ENCODE data around the gene FAM89B. TPM values are rescaled to one million over a fixed set of nuclear protein-coding genes. Genes with fewer than 3 reads are reported as not detected.

The FAM89B gene
- total and polyA plus RNA-seq, 2 donors (not counting 3 experiments of a cell fraction or from before 2014, with no cell fraction given) = 63.1 to 153 TPM

GRCh38 chr11:65574109-65574810 is 1.9 kb downstream of the FAM89B start:
- FAIRE-seq = peak; percentile 97
- H3K4me1 ChIP-seq (ENCODE audit: control insufficient read depth, extremely low read depth, insufficient read depth, low read length) = peaks cover 54% of the 10 kb centered on the region
- POLR2A ChIA-PET = no interaction called here

More at GRCh38 chr11:65574109-65574810, 1.9 kb downstream of the FAM89B start:
- Histone ChIP-seq H3K9me3 (replicated peaks; ENCODE audit: control insufficient read depth, insufficient read depth, low read length) (no peaks in the 10 kb centered on the region), H3K9ac (replicated peaks; ENCODE audit: extremely low read depth, insufficient read depth, low read length) (no peak overlapping the region), H3K36me3 (ENCODE audit: control insufficient read depth in 2 of 2, extremely low read depth in 1 of 2, insufficient read depth in 2 of 2, low read length in 2 of 2) (no peaks in the 10 kb centered on the region), H4K20me1 (replicated peaks; ENCODE audit: control insufficient read depth, extremely low read depth, insufficient read depth, low read length) (no peaks in the 10 kb centered on the region), H3K27ac (ENCODE audit: insufficient read depth, low read depth, low read length) (peak overlapping the region; percentile 45), H3K79me2 (ENCODE audit: control insufficient read depth, insufficient read depth, low read length) (peaks cover 25% of the 10 kb centered on the region), H3K4me3 (replicated peaks in 1 of 3; ENCODE audit: insufficient read depth in 1 of 3, low read depth in 1 of 3, low read length in 3 of 3) (peak overlapping the region in 2 of 3 experiments; percentile 31 to 65), H3K4me2 (ENCODE audit: insufficient read depth, low read length) (peak overlapping the region; percentile 68), H3K9me1 (replicated peaks; ENCODE audit: control insufficient read depth, extremely low read depth, insufficient read depth, low read length) (no peaks in the 10 kb centered on the region), H2AFZ (ENCODE audit: low read depth, low read length) (no peak overlapping the region), H3K27me3 (ENCODE audit: control insufficient read depth in 2 of 2, insufficient read depth in 2 of 2, low read length in 2 of 2) (no peaks in the 10 kb centered on the region)
- DNase-seq (ENCODE audit: low read depth, low spot score) = peak; percentile 96
- dilution Hi-C loops (cut with MboI; ENCODE audit: extremely low pct_ligation_motif_present, low sequenced_read_pairs) = no loop called here
- BruUV-seq (replicated peaks) = no TSS peak
- TF ChIP-seq FOS (IDR thresholded peaks at IDR 0.05; ENCODE audit: borderline replicate concordance, insufficient read depth, low read length) (peak; percentile 59), JUN (IDR thresholded peaks at IDR 0.05; ENCODE audit: borderline replicate concordance, insufficient read depth, insufficient read length, low read depth) (no peak), CTCF (IDR thresholded peaks at IDR 0.05; ENCODE audit: extremely low read depth in 1 of 2, insufficient read depth in 1 of 2, low read depth in 1 of 2, low read length in 2 of 2) (peak; percentile 79 to 87), GATA2 (IDR thresholded peaks at IDR 0.05; ENCODE audit: insufficient read depth, insufficient read length, low read depth, low read length) (no peak), MYC (IDR thresholded peaks at IDR 0.05; ENCODE audit: low read depth, low read length) (no peak), EZH2 (IDR thresholded peaks at IDR 0.05; ENCODE audit: borderline replicate concordance, low read depth, low read length, severe bottlenecking) (no peak), POLR2AphosphoS5 (IDR thresholded peaks at IDR 0.05; ENCODE audit: insufficient read depth, low read depth, low read length) (peak; percentile 96), POLR2A (IDR thresholded peaks at IDR 0.05; ENCODE audit: low read depth, low read length) (no peak), MAX (IDR thresholded peaks at IDR 0.05; ENCODE audit: insufficient read depth, insufficient read length) (no peak)
- intact Hi-C loops (cut with micrococcal nuclease) = loop anchor here (1.0 to 5.0 kb wide), 5 partner anchors 14 to 192 kb away; partner anchors contain the start of genes LTBP3, PCNX3 and SLC25A45
- CTCF ChIA-PET = interaction anchor here (1.8 to 9.7 kb wide), 3 partner anchors 16 to 33 kb away, joined by 10 to 167 read pairs (median 146); partner anchors contain the start of gene LTBP3

Measured in endothelial cell of umbilical vein (primary cell).